NB4 (cell line): ENCODE data around the gene CYSRT1.

Experiments
- POLR2A ChIP-seq: IDR thresholded peaks from 2 replicates; pipeline ENCODE4 v1.6.1; 2011; ENCODE audit warnings: mild to moderate bottlenecking; ENCODE audit not compliant: insufficient read length; ENCODE audit errors: extremely low read depth
- TF ChIP-seq, protein P1 (sequence below): IDR thresholded peaks from one replicate; pipeline ENCODE4 v1.5.1; 2012; ENCODE audit warnings: low read depth, low read length

DNA sequence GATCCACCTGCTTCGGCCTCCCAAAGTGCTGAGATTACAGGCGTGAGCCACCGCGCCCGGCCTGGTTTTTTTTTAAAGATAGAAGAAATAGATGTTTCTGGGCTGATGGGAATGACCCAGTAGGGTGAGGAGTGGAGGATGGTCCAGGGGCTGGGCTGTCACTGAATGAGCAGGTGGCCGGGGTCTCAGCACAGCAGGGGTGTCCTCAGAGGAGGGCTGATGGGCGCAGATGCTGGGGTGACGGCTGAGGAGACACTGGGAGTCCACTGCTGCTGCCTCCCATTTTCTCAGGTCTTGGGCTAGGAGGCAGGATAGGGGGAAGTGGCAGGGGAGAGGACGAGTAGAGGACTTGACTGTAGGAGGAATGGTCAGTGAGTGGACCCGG lies 50.2 kb downstream of the CYSRT1 start:
- TF ChIP-seq, protein P1, sequence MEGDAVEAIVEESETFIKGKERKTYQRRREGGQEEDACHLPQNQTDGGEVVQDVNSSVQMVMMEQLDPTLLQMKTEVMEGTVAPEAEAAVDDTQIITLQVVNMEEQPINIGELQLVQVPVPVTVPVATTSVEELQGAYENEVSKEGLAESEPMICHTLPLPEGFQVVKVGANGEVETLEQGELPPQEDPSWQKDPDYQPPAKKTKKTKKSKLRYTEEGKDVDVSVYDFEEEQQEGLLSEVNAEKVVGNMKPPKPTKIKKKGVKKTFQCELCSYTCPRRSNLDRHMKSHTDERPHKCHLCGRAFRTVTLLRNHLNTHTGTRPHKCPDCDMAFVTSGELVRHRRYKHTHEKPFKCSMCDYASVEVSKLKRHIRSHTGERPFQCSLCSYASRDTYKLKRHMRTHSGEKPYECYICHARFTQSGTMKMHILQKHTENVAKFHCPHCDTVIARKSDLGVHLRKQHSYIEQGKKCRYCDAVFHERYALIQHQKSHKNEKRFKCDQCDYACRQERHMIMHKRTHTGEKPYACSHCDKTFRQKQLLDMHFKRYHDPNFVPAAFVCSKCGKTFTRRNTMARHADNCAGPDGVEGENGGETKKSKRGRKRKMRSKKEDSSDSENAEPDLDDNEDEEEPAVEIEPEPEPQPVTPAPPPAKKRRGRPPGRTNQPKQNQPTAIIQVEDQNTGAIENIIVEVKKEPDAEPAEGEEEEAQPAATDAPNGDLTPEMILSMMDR: no peak
- no peak for TF ChIP-seq POLR2A
